PC-9 (cell line): Measurements from ENCODE around the gene CCDC85C.

Experiments
- CTCF ChIP-seq: fragments of 200-600 bp; sonication (generic); conservative IDR thresholded peaks from 2 replicates; pipeline ENCODE4 v1.6.1; 2017; ENCODE audit warnings: mixed run types, antibody characterized with exemption, mild to moderate bottlenecking, moderate library complexity
- EZH2 ChIP-seq: fragments of 200-600 bp; sonication (generic); IDR thresholded peaks from 2 replicates; pipeline ENCODE4 v1.8.0; 2017; ENCODE audit warnings: antibody characterized with exemption, low read depth

- no peak for TF ChIP-seq CTCF
- TF ChIP-seq EZH2: no peak
These were observed 32.5 kb upstream of the CCDC85C start for GRCh38 chr14:99636487-99636886.
